Urothelium cell line (cell line): ENCODE measurements around the gene GCH1.
"Not testable (repeated sequence)": the region's sequence is repeated elsewhere in the genome, so short reads cannot be mapped to it uniquely, and the experiment has no call there.

Experiments
- DNase-seq: peaks from one replicate; pipeline ENCODE4 v3.0.0; 2011; ENCODE audit warnings: low spot score, mixed read lengths
- FAIRE-seq: peaks from 2 replicates; lab custom pipeline; 2011; peaks lifted over from hg19 to GRCh38; lab: Jason Lieb, UNC

Gene GCH1

DNA sequence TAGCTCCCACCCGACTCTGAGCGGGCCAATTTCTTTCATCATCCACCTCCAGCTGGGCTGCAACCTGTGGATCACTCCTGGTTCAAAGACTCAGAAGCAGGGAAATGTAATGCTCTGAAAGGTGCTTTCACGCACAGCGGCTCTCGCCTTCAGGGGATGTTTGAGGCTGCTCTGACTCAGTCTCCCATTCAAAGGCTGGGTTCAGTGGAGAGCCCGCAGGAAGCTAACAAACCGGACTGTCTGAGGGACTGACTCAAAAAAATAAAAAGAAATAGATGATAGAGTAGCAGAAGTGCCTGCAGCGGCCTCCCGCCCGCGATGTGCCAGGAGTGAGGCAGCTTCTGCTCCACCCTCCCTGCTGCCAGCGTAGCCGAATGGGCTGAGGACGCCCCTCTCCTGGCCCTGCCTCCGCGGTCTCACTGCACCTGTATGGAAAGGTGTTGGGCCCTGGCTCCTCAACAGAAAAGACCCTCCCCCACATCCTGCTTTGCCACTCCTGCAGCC, 98.0 kb downstream of the GCH1 start:
- FAIRE-seq (no peak), DNase-seq (no peak)

- FAIRE-seq (peak; percentile 53), DNase-seq (no peak)
Measured at GRCh38 chr14:54803926-54804537, 98.6 kb downstream of the GCH1 start.

- FAIRE-seq (no peak), DNase-seq (no peak)
Measured at GRCh38 chr14:54803396-54803795, 99.2 kb downstream of the GCH1 start.

- not testable (repeated sequence) for FAIRE-seq, DNase-seq
Measured at GRCh38 chr14:54801482-54801881, 101.1 kb downstream of the GCH1 start.

GRCh38 chr14:54798465-54799124, 104.0 kb downstream of the GCH1 start:
- no peak for DNase-seq
- FAIRE-seq, result peak; percentile 92

DNA sequence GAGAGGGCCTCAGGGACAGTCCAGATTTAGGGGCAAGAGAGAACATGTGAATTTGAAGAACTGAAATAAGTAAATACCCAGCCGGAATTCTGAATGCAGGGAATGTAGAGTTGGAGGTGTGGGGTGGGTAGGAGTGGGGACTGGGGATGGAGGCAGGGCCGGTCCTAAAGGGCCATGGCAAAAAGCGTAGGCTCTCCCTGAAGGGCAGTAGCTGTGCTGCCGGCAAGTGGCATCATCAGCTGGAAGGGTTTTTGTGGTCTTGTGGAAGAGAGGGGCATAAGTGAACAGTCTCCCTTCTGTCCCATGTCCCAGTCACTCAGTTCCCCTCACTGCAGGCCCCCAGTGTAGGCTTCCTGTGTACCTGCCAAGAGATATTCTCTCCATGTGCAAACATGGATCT, 104.6 kb downstream of the GCH1 start:
- no peak for DNase-seq
- FAIRE-seq, result no peak

DNA sequence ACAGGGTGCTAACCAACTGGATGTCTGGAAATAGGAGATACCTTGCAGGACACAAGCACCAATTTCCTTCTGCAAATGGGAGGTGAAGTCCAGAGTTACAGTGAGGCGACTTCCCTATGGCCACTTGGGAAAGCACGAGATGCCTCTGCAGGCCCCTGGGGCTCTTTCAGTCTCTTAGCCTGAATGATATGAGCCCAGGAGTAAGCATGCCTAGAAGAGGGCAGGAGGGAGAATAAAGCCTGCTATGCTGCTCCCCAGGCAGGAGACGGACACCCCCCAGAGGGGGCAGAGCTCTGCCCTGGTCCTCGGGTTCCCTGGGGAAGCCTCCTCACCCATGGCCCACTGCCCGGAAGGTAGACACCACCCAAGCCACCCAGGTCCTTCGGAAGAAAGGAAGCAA, 105.1 kb downstream of the GCH1 start:
- FAIRE-seq (no peak), DNase-seq (no peak)

- peak; percentile 71 for DNase-seq
- peak; percentile 77 for FAIRE-seq
Measured at GRCh38 chr14:54796961-54797360, 105.7 kb downstream of the GCH1 start.

DNA sequence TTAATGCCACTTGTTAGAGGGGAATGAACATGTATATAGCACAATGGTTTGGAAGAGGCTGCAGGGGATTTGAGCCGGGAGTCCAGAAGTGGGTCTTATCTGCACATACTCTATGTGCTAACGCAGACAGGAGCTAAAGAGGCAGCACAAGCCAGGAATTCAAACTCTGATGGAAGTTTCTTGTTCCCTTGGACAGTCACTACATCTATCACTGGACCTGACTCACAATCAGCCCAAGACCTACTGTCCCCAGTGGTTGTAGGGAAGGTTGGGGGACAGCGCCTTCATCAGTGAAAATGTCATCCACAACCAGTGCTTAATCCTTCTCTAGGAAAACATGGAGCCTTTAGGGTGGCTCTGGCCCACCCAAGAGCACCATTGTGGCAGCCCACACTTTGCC, 107.8 kb downstream of the GCH1 start:
- DNase-seq, result no peak
- FAIRE-seq, result no peak

DNA sequence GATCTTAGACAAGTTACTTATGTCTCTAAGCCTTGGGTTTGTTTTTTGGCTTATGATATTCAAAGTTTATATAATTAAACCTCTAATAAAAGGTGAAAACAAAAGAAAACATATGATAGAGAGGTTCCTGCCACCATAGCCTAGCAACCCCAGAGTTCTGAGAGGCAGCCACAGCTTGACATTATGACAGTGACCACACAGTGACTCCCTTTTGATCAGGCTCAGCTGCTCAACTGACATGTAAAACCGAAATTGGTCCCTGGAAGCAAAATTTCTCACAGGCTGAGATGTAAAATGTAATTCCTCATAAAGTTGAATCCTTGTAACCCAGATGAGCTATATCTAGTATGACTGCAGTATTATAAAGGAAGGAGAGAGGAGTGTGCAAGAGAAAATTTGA, 108.5 kb downstream of the GCH1 start:
- no peak for FAIRE-seq
- no peak for DNase-seq

DNA sequence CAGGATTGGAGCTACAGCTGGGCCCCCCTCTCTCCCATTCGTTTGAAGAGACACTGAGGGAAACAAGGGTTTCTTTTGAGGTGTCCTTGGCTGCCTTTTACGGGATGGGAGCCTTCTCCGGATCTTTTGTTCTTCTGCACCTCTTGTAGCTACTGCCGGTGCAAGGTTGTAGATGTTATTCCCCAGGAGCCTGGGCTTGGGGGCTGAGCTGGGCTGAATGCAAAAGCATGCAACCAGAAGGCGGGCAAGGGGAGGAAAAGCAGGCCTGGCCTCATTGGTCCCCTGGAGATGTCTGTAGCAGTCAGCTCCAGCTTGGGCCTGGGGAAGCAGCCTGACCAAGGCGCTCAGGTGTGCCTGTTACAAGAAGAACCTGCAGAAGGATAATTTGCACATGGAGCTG, 110.3 kb downstream of the GCH1 start:
- FAIRE-seq, result no peak

More for the DNA sequence above, 110.3 kb downstream of the GCH1 start:
- no peak for DNase-seq
